Endodermal cell (in vitro differentiated cells): ENCODE measurements around the gene TMEM50B. TPM values are rescaled to one million over a fixed set of nuclear protein-coding genes. Genes with fewer than 3 reads are reported as not detected.

ENCODE experiments used
- DNase-seq: peaks from one replicate; pipeline ENCODE4 v3.0.0-alpha.2; 2017
- H3K27ac ChIP-seq: 2 replicates; pipeline ENCODE4 v1.5.1; 2013; ENCODE audit warnings: mild to moderate bottlenecking, low read depth, low read length, moderate library complexity
- H3K27me3 ChIP-seq: 2 replicates; pipeline ENCODE4 v1.6.1; 2013; ENCODE audit warnings: mild to moderate bottlenecking, low read length, moderate library complexity; ENCODE audit not compliant: insufficient read depth, control insufficient read depth, poor library complexity, severe bottlenecking
- H3K36me3 ChIP-seq: 2 replicates; pipeline ENCODE4 v1.7.0; 2013; ENCODE audit warnings: mild to moderate bottlenecking, low read length, moderate library complexity; ENCODE audit not compliant: control insufficient read depth, insufficient read depth
- H3K4me1 ChIP-seq: one replicate; pipeline ENCODE4 v1.7.0; 2013; ENCODE audit warnings: low read length; ENCODE audit not compliant: control insufficient read depth, insufficient read depth
- H3K4me3 ChIP-seq: 2 replicates; pipeline ENCODE4 v1.5.1; 2013; ENCODE audit warnings: mild to moderate bottlenecking, low read length, moderate library complexity
- H3K9ac ChIP-seq: 2 replicates; pipeline ENCODE4 v1.6.1; 2013; ENCODE audit warnings: mild to moderate bottlenecking, low read length, moderate library complexity; ENCODE audit not compliant: poor library complexity, severe bottlenecking; ENCODE audit errors: extremely low read depth
- H3K9me3 ChIP-seq: 2 replicates; pipeline ENCODE4 v1.6.1; 2013; ENCODE audit warnings: mild to moderate bottlenecking, low read length, moderate library complexity; ENCODE audit not compliant: control insufficient read depth
- H3K27ac Mint-ChIP-seq: 2 replicates; pipeline ENCODE4 v1.8.0; 2020; ENCODE audit warnings: mixed read lengths
- H3K27me3 Mint-ChIP-seq: 2 replicates; pipeline ENCODE4 v1.8.0; 2021; ENCODE audit warnings: mild to moderate bottlenecking, mixed read lengths; ENCODE audit not compliant: insufficient read depth
- H3K36me3 Mint-ChIP-seq: 2 replicates; pipeline ENCODE4 v1.8.0; 2020; ENCODE audit warnings: low read depth, mixed read lengths
- H3K4me1 Mint-ChIP-seq: 2 replicates; pipeline ENCODE4 v1.8.0; 2020; ENCODE audit warnings: mixed read lengths
- H3K4me3 Mint-ChIP-seq: 2 replicates; pipeline ENCODE4 v1.8.0; 2020; ENCODE audit warnings: mild to moderate bottlenecking, moderate library complexity, mixed read lengths
- H3K9me3 Mint-ChIP-seq: 2 replicates; pipeline ENCODE4 v1.8.0; 2020; ENCODE audit warnings: mild to moderate bottlenecking, mixed read lengths
- CTCF ChIP-seq: fragments of 200-600 bp; sonication (generic); conservative IDR thresholded peaks from 2 replicates; pipeline ENCODE4 v1.5.0; 2021; ENCODE audit warnings: antibody characterized with exemption, mild to moderate bottlenecking
- WGBS, 2 experiments: methylation state at CpG; one replicate each; pipeline versions ENCODE4 v1.1.5 to v1.1.7; 2013; ENCODE audit warnings: missing lambda C conversion rate in 2 of 2, mixed read lengths in 1 of 2; ENCODE audit not compliant: insufficient coverage in 1 of 2, insufficient read length in 1 of 2; 5-methylcytosine and 5-hydroxymethylcytosine counted together
- total RNA-seq, 2 donors: library from RNA; stranded (reverse); fragmentation: NEBNext Ultra II Directional in 1 of 2; extraction: Animal tissue kit (Norgen Biotek cat#: 25700) in 1 of 2; gene quantifications; 2 replicates in 1 of 2; 3 replicates in 1 of 2; pipeline ENCODE4 v1.2.1, GENCODE V29; 2021

Gene TMEM50B
- total RNA-seq, 2 donors from 2014 or later, result 35.8 to 57.2 TPM

DNA sequence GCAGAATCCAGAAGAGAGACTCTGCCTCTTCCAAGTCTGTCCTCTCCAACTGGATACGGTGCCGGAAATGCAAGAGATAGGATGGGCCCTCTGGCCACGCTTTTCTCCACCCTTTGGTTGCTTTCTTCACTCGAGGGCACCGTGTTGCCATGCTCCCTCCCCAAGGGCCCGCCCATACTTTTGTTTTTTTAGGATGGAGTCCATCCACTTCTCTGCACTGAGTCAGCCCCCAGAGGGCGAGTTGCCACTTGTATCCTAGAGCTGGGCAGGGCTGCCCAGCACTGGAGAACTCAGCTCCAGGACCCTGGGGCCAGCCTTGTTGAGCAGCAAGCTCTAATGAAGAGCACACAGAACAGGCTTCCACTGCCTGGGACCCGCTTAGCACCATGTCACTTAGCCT, 51.1 kb downstream of the TMEM50B start:
- 91 to 94% methylated on average over 8 of the region's 8 CpGs for WGBS, 2 experiments
- H3K4me3 Mint-ChIP-seq, result no peak overlapping the region
- no peak for DNase-seq
- no peaks in the 10 kb centered on the region for H3K4me1 Mint-ChIP-seq
- Histone ChIP-seq H3K27me3 (no peaks in the 10 kb centered on the region), H3K4me1 (no peaks in the 10 kb centered on the region), H3K9me3 (no peaks in the 10 kb centered on the region), H3K27ac (no peak overlapping the region), H3K9ac (no peak overlapping the region), H3K36me3 (peaks cover 76% of the 10 kb centered on the region), H3K4me3 (no peak overlapping the region)
- H3K36me3 Mint-ChIP-seq, result peaks cover 78% of the 10 kb centered on the region
- H3K27me3 Mint-ChIP-seq, result no peaks in the 10 kb centered on the region
- no peak for TF ChIP-seq CTCF
- no peaks in the 10 kb centered on the region for H3K9me3 Mint-ChIP-seq
- H3K27ac Mint-ChIP-seq, result no peak overlapping the region

- Histone ChIP-seq H3K9ac (no peak overlapping the region), H3K4me1 (no peaks in the 10 kb centered on the region), H3K4me3 (no peak overlapping the region), H3K36me3 (peaks cover 66% of the 10 kb centered on the region), H3K27ac (no peak overlapping the region), H3K27me3 (no peaks in the 10 kb centered on the region), H3K9me3 (no peaks in the 10 kb centered on the region)
- no peak for TF ChIP-seq CTCF
- Mint-ChIP-seq H3K36me3 (peaks cover 74% of the 10 kb centered on the region), H3K4me3 (no peak overlapping the region), H3K4me1 (no peaks in the 10 kb centered on the region), H3K9me3 (no peaks in the 10 kb centered on the region), H3K27ac (peak overlapping the region; percentile 48), H3K27me3 (no peaks in the 10 kb centered on the region)
- no peak for DNase-seq
- WGBS, 2 experiments, result 95 to 97% methylated on average over 4 to 7 of the region's 7 CpGs
Observed at GRCh38 chr21:33427051-33427450, 52.7 kb downstream of the TMEM50B start.

GRCh38 chr21:33425825-33426224, 53.9 kb downstream of the TMEM50B start:
- Mint-ChIP-seq H3K27me3 (no peaks in the 10 kb centered on the region), H3K4me3 (no peak overlapping the region), H3K36me3 (peaks cover 73% of the 10 kb centered on the region), H3K4me1 (no peaks in the 10 kb centered on the region), H3K27ac (no peak overlapping the region), H3K9me3 (no peaks in the 10 kb centered on the region)
- no peak for DNase-seq
- Histone ChIP-seq H3K9ac (no peak overlapping the region), H3K4me1 (no peaks in the 10 kb centered on the region), H3K4me3 (no peak overlapping the region), H3K9me3 (no peaks in the 10 kb centered on the region), H3K27ac (no peak overlapping the region), H3K36me3 (peaks cover 63% of the 10 kb centered on the region), H3K27me3 (no peaks in the 10 kb centered on the region)
- no peak for TF ChIP-seq CTCF
- 90% methylated on average over 3 of the region's 3 CpGs; no CpG with 5 or more reads in 1 of the 2 experiments for WGBS, 2 experiments
